GM21360 (cell line): ENCODE measurements around the gene DLX1.
"Not testable (repeated sequence)": the region's sequence is repeated elsewhere in the genome, so short reads cannot be mapped to it uniquely, and the experiment has no call there.

Source experiments
- ATAC-seq: cut with Tn5 transposase; IDR thresholded peaks from one replicate; pipeline ENCODE4 v1.9.1; 2021; ENCODE audit warnings: mild to moderate bottlenecking, moderate library complexity; ENCODE audit not compliant: unreplicated experiment

Gene DLX1

GRCh38 chr2:172109256-172109987, 24.1 kb downstream of the DLX1 start:
- ATAC-seq, result no peak

- ATAC-seq, result no peak
Measured at GRCh38 chr2:172109988-172110811, 24.9 kb downstream of the DLX1 start.

GRCh38 chr2:172113617-172114016, 28.3 kb downstream of the DLX1 start:
- ATAC-seq, result no peak

GRCh38 chr2:172114176-172114575, 28.9 kb downstream of the DLX1 start:
- ATAC-seq, result not testable (repeated sequence)

DNA sequence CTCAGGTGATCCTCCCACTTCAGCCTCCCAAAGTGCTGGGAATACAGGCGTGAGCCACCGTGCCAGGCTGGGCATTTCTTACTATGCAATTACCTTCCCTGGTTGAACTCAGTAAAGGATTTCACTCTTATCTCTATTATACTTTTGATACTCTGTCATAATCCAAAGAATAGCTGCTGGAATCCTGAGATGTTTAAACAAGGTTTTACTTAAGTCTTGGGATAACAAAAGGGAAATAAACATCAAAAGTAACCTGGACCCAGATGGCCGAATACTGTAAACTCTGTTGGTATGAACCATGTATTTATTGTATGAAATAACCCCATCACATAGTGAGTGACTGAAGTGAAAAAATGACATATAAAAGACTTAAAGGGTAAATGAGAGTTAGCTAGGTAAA, 29.3 kb downstream of the DLX1 start:
- ATAC-seq, result no peak

DNA sequence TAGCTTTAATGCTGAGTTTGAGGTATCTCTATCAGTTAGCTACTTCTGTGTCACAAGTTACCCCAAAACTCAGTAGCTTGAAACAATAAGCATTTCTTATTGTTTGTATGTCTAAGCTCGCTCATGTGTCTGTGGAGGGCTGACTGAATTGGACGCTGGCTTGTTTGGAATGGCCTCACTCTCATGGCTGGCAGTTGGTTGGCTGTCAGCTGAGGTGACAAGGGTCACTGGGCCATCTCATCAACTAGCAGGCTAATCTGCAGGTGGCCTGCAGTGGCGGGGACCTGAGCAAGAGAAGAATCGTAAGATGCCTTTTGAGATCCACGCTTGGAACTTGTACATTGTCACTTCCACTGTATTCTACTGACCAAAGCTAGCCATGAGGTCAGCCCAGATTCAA, 30.8 kb downstream of the DLX1 start:
- no peak for ATAC-seq

- ATAC-seq, result no peak
Measured at GRCh38 chr2:172119089-172119488, 33.8 kb downstream of the DLX1 start.

DNA sequence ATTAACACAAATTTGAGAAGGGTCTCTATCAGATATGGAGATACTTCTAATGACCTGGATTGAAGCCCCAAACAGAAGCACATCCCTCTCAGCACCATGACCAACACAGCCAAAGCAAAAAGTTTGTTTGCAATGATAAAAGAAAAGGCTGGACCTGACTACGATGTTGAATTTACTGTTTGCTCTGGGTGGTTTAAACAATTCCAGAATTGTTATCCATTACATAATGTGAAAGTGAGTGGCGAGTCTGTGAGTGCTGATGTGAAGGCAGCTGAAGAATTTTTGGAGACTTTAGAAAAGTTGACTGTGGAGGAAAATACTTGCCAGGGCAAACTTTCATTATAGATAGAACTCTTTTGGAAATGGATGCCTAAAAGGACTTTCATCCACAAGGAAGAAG, 34.8 kb downstream of the DLX1 start:
- ATAC-seq, result no peak

- no peak for ATAC-seq
Measured at GRCh38 chr2:172128484-172128883, 43.2 kb downstream of the DLX1 start.

DNA sequence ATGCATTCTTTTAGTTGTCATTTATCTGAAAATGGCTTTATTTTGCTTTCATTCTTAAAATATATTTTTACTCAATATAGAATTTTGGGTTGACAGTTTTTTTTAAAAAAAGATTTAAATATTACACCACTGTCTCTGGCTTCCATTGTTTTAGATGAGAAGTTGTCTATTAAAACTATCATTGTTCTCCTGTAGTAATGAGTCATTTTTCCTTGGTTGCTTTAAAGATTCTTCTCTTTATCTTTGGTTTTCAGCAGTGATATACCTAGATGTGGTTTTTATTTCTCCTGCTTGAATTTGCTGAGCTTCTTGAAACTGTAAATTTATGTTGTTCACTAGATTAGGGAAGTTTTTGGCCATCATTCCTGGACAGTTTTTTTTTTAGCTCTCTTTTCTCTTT, 44.1 kb downstream of the DLX1 start:
- ATAC-seq, result no peak

DNA sequence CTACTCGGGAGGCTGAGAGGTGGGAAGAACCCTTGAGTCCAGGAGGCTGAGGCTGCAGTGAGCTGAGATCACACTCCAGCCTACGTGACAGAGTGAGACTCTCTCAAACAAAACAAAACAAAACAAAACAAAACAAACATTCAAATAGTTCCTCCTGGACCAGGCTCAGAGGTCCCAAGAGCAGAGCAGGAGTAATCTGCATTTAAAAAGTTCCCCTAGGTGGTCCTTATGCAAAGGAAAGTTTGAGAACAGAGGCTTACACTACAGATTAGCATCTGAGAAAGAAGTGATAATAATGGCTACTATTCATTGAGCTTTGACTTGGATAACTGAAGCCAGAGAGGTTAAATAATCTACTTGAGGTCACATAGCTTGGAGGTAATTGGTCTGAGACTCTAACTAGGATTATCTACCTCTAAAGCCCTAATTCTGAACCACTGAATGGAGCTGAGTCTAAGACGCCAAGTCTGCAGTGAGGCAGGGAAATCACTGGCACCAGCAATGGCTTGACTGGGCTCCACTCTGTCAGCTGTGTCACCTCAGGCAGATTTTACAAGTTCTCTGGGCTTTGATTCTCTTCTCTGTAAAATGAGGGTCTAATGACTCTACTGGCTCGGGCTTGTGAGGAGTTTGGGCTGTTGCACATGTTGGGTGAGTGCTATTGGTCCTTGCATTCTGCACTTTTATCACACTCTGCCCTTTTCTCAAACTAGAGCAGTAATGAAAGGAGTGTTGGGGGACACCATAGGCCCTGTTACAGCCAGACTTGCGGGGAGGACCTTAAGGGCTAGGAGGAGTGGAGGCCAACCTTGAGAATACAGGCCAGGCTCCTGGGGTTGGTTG, 46.6 kb downstream of the DLX1 start:
- ATAC-seq, result no peak

DNA sequence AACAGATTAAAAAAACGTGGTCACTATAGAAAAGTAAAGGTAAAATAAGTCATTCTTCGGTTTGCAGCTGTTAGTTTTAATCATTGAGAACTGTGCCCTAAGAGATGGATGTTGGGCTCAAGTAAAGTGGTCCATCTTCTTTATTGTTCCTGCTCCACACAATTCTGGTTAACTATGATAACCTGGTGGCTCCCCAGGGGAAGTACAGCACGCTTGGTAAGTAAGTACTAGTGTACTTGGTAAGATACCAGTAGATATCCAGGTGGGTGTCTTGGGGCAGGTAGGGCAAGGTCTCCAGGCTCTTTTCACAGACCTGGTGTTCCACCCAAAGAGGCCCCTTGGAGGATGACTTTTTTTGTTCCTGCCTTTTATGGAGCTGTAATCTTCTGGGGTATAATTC, 49.0 kb downstream of the DLX1 start:
- no peak for ATAC-seq

- ATAC-seq, result no peak
Measured at GRCh38 chr2:172135446-172135845, 50.1 kb downstream of the DLX1 start.

GRCh38 chr2:172137109-172137508, 51.8 kb downstream of the DLX1 start:
- ATAC-seq, result no peak

DNA sequence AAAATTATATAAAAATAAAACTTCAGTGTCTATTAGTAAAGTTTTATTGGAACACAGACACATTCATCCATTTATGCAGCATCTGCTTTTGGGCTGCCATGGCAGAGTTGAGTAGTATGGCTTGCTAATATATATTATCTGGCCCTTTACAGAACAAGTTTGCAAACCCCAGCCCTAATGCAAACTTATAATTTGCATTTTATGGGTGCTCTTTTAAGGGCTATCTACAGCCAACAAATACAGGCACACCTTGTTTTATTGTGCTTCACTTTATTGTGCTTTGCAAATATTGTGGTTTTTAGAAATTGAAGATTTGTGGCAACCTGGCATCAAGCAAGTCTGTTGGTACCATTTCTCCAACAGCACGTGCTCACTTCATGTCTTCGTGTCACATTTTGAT, 52.6 kb downstream of the DLX1 start:
- ATAC-seq, result no peak

GRCh38 chr2:172138727-172139126, 53.4 kb downstream of the DLX1 start:
- not testable (repeated sequence) for ATAC-seq
